ENCODE data around the gene P3R3URF. TPM values are rescaled to one million over a fixed set of nuclear protein-coding genes. Genes with fewer than 3 reads are reported as not detected.
A peak's percentile ranks its signal among the peaks of the same experiment; 100 is the strongest.

The P3R3URF gene
- polyA plus RNA-seq, 1 experiment = not detected

DNA sequence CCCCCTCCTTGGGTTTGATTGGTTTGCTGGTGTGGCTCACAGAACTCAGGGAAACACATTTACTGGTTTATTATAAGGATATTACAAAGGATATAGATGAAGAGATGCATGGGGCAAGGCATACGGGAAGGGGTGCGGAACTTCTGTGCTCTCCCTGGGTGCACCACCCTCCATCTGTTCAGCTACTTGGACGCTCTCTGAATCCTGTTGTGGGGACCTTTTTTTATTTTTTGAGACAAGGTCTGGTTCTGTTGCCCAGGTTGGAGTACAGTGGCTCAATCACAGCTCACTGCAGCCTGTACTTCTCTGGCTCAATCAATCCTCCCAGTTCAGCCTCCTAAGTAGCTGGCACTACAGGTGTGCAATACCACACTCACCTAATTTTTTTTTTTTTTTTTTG lies 34.3 kb upstream of the P3R3URF start:
- Histone ChIP-seq H3K4me3 (ENCODE audit: low read depth, low read length) (no peak overlapping the region), H3K27ac (ENCODE audit: low read depth, low read length) (no peak overlapping the region), H3K9me3 (ENCODE audit: control insufficient read depth, insufficient read depth, low read length) (no peaks in the 10 kb centered on the region), H3K27me3 (ENCODE audit: control insufficient read depth, insufficient read depth, low read length) (no peaks in the 10 kb centered on the region)
- ChIA-PET POLR2A (no interaction called here), CTCF (interaction anchor here (1.5 to 2.4 kb wide), 2 partner anchors 11 to 13 kb away, joined by 3 to 14 read pairs; no protein-coding TSS in a partner anchor)
- TF ChIP-seq, protein P1, sequence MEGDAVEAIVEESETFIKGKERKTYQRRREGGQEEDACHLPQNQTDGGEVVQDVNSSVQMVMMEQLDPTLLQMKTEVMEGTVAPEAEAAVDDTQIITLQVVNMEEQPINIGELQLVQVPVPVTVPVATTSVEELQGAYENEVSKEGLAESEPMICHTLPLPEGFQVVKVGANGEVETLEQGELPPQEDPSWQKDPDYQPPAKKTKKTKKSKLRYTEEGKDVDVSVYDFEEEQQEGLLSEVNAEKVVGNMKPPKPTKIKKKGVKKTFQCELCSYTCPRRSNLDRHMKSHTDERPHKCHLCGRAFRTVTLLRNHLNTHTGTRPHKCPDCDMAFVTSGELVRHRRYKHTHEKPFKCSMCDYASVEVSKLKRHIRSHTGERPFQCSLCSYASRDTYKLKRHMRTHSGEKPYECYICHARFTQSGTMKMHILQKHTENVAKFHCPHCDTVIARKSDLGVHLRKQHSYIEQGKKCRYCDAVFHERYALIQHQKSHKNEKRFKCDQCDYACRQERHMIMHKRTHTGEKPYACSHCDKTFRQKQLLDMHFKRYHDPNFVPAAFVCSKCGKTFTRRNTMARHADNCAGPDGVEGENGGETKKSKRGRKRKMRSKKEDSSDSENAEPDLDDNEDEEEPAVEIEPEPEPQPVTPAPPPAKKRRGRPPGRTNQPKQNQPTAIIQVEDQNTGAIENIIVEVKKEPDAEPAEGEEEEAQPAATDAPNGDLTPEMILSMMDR (IDR thresholded peaks at IDR 0.05; ENCODE audit: low read depth, low read length) = no peak
- no peak for DNase-seq (ENCODE audit: low read depth, low spot score)

DNA sequence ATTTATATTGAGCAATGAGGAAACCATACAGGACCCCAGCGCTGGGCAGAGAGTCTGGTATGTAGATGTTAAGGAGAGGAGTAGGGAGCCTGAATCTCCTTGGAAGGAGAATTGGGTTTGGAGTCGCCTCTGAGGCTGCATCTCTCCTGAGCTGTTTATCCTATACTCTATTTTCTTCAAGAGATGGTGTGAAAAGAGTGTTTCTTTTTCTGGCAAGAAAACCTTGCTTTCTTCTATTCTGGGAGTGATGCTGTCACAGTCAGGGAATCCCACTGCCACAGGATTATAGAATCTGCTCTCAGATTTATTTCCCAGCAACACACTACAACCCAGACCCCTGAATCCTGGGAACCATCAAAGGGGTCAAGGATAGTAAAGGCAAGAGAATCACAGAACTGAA lies 30.1 kb upstream of the P3R3URF start:
- Histone ChIP-seq H3K27me3 (ENCODE audit: control insufficient read depth, insufficient read depth, low read length) (no peaks in the 10 kb centered on the region), H3K9me3 (ENCODE audit: control insufficient read depth, insufficient read depth, low read length) (no peaks in the 10 kb centered on the region; the same call in 1 of the 2 replicates), H3K4me3 (ENCODE audit: low read depth, low read length) (no peak overlapping the region), H3K27ac (ENCODE audit: low read depth, low read length) (no peak overlapping the region)
- CTCF ChIA-PET = interaction anchor here (0.6 to 1.7 kb wide), 2 partner anchors 17 to 172 kb away, joined by 3 to 10 read pairs; no protein-coding TSS in a partner anchor
- TF ChIP-seq, protein P1 (IDR thresholded peaks at IDR 0.05; ENCODE audit: low read depth, low read length) = no peak
- POLR2A ChIA-PET = interaction anchor here (0.9 kb wide), 1 partner anchor 17 kb away, joined by 4 read pairs; no protein-coding TSS in a partner anchor
- no peak for DNase-seq (ENCODE audit: low read depth, low spot score)

DNA sequence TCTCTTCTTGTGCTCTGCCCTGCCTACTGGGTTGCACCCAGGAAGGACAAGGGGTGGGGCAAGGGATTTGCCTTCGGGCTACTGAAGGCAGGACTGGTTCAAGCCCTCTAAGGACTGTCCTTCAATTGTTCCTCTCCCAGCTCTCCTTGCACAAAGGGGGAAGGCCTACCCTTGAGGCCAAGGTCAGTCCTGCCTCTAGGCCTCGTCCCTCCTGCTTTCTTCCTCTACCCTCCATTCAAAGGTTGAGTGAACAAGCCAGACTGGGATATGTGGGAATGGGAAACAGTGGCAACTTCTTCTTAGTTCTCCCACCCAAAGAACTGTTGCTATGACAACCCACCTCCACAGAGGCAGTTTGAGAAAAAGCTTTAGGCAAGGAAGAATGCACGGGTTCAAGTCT lies 29.5 kb upstream of the P3R3URF start:
- Histone ChIP-seq H3K27ac (ENCODE audit: low read depth, low read length) (no peak overlapping the region), H3K27me3 (ENCODE audit: control insufficient read depth, insufficient read depth, low read length) (no peaks in the 10 kb centered on the region), H3K9me3 (ENCODE audit: control insufficient read depth, insufficient read depth, low read length) (no peaks in the 10 kb centered on the region; the same call in 1 of the 2 replicates), H3K4me3 (ENCODE audit: low read depth, low read length) (no peak overlapping the region)
- DNase-seq (ENCODE audit: low read depth, low spot score) = no peak
- ChIA-PET POLR2A (no interaction called here), CTCF (interaction anchor here (0.6 kb wide), 1 partner anchor 171 kb away, joined by 3 read pairs; no protein-coding TSS in a partner anchor)
- TF ChIP-seq, protein P1 (IDR thresholded peaks at IDR 0.05; ENCODE audit: low read depth, low read length) = no peak

DNA sequence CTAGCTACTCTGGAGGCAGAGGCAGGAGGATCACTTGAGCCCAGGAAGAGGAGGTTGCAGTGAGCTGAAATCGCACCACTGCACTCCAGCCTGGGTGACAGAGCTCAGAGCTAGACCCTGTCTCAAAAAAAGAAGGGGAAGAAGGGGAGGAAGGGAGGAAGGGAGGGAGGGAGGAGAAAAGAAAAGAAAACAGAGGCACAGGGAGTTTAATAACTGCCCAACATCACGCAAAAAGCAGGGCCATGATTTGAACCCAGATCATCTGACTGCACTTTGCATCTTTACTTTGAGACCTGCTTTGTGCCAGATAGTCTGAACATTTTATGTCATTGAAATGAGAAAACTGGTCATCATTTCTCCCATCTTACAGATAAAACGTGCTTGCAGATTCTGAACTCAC lies 28.9 kb upstream of the P3R3URF start:
- TF ChIP-seq, protein P1 (IDR thresholded peaks at IDR 0.05; ENCODE audit: low read depth, low read length) = no peak
- POLR2A ChIA-PET = no interaction called here
- CTCF ChIA-PET = interaction anchor here (1.4 kb wide), 1 partner anchor 19 kb away, joined by 6 read pairs; no protein-coding TSS in a partner anchor

DNA sequence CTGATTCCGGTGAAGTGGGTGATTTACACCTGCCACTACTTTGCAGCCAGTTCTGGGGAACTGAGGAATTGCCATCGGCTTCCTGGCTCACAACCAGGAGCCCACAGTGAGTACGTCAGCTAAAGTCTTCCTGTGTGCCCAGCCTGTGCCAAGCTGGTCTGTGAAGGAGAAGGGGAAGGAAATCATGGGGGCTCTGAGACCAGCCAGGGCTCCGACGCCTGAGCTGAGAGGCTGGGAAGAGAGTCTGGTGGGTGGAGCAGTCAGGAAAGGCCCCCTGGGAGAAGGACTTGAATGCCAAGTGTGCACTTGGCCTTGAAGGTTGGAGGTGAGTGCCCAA lies 28.1 kb upstream of the P3R3URF start:
- Histone ChIP-seq H3K27me3 (ENCODE audit: control insufficient read depth, insufficient read depth, low read length) (no peaks in the 10 kb centered on the region), H3K9me3 (ENCODE audit: control insufficient read depth, insufficient read depth, low read length) (no peaks in the 10 kb centered on the region; the same call in 1 of the 2 replicates), H3K27ac (ENCODE audit: low read depth, low read length) (no peak overlapping the region), H3K4me3 (ENCODE audit: low read depth, low read length) (peak overlapping the region; percentile 88)
- no peak for DNase-seq (ENCODE audit: low read depth, low spot score)
- TF ChIP-seq, protein P1 (IDR thresholded peaks at IDR 0.05; ENCODE audit: low read depth, low read length) = no peak
- POLR2A ChIA-PET = no interaction called here
- CTCF ChIA-PET = interaction anchor here (1.4 kb wide), 1 partner anchor 19 kb away, joined by 6 read pairs; no protein-coding TSS in a partner anchor

More for the DNA sequence above, 28.9 kb upstream of the P3R3URF start:
- Histone ChIP-seq H3K27ac (ENCODE audit: low read depth, low read length) (no peak overlapping the region), H3K27me3 (ENCODE audit: control insufficient read depth, insufficient read depth, low read length) (no peaks in the 10 kb centered on the region), H3K4me3 (ENCODE audit: low read depth, low read length) (no peak overlapping the region), H3K9me3 (ENCODE audit: control insufficient read depth, insufficient read depth, low read length) (no peaks in the 10 kb centered on the region; the same call in 1 of the 2 replicates)
- no peak for DNase-seq (ENCODE audit: low read depth, low spot score)
